Activated CD4-positive, alpha-beta T cell treated with anti-CD3 and anti-CD28 coated beads, Interleukin-2, amount 50 U/mL, for 24 hours (primary cell): ENCODE measurements around the gene CTNNAL1.

Source experiments
- DNase-seq, 2 donors: peaks; one replicate each; pipeline ENCODE4 v3.0.0-alpha.2; 2020; ENCODE audit warnings: low read depth in 1 of 2, low spot score in 1 of 2

Gene CTNNAL1

GRCh38 chr9:109027176-109027575 lies 13.9 kb upstream of the CTNNAL1 start:
- no peak for DNase-seq

DNA sequence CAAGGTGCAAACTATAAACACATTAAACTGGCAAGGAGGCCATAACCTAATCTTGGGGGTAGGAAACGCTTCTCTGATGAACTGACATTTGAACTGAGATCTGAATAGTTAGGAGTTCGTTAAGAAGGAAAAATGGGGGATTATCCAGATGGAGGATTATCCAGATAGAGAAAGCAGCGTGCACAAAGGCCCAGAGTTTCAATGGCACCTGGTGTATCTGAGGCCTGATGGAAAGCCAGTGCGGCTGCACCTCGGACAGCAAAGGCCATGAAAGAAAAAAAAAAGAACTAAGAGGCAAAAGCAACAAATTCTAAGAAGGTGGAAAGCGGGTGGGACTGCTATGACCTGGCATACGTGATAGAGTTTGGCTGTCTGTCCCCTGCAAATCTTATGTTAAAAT lies 13.0 kb upstream of the CTNNAL1 start:
- no peak for DNase-seq

DNA sequence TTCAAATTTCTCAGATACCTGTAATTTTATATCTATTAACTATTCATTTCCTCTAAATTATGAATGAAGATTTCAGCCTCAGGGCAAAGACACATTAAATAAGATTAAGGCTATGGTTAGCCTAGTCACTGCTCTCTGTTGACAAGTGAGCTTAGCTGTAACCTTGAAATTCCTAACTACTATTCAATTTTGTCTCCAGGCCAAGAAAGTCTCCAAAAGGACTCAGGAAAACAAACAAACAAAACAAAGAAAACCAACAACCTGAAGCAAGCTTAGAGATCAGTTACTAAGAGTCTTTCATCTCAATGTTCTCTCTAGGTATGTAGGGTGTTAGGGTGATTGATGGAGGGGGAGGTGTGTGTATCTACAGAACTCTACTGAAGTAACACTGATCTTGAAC lies 9.6 kb upstream of the CTNNAL1 start:
- no peak for DNase-seq

- no peak for DNase-seq
These were observed 7.5 kb upstream of the CTNNAL1 start for GRCh38 chr9:109020581-109021511.

GRCh38 chr9:109020113-109020512 lies 6.8 kb upstream of the CTNNAL1 start:
- DNase-seq: no peak

DNA sequence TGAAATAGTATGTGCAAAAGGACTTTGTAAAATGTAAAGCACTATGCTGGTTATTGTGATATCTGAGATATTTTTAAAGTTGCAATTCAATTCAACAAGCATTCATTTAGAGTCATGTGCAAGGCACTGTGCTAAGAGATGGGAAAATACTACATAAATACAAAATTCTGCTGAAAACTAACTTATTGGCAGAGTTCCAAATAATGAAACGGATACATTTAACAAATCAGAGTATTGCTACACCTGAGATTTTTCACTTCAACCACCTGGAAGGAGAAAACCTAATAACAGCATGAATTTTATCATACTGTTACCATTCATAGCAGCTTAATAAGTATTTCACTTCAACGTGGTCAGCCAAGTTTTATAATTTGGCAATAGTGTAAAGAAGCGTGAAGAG lies 6.1 kb upstream of the CTNNAL1 start:
- no peak for DNase-seq

- DNase-seq: no peak
These were observed 4.2 kb upstream of the CTNNAL1 start for GRCh38 chr9:109017493-109017892.

DNA sequence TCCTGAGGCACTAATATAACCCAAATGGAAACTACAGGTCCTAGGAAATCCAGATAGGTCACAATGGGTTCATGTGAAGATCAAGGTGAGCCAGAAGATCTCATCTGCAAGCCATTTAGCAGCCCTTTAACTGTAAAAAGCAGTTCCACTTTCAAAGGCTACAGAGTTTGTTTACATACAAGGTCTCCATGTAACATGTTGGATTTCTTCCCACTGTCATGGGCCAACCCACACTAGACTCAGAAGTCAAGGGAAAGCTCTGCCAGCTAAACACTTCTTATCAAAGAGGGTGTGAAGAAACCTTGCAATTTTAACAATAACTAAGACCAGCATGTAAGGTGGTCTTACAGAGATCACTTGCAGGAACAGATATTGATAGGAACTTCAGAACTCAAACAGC lies 3.8 kb upstream of the CTNNAL1 start:
- DNase-seq: no peak

GRCh38 chr9:109016132-109016531 lies 2.8 kb upstream of the CTNNAL1 start:
- DNase-seq: no peak

GRCh38 chr9:109014608-109015280 lies 1.4 kb upstream of the CTNNAL1 start:
- DNase-seq: no peak

DNA sequence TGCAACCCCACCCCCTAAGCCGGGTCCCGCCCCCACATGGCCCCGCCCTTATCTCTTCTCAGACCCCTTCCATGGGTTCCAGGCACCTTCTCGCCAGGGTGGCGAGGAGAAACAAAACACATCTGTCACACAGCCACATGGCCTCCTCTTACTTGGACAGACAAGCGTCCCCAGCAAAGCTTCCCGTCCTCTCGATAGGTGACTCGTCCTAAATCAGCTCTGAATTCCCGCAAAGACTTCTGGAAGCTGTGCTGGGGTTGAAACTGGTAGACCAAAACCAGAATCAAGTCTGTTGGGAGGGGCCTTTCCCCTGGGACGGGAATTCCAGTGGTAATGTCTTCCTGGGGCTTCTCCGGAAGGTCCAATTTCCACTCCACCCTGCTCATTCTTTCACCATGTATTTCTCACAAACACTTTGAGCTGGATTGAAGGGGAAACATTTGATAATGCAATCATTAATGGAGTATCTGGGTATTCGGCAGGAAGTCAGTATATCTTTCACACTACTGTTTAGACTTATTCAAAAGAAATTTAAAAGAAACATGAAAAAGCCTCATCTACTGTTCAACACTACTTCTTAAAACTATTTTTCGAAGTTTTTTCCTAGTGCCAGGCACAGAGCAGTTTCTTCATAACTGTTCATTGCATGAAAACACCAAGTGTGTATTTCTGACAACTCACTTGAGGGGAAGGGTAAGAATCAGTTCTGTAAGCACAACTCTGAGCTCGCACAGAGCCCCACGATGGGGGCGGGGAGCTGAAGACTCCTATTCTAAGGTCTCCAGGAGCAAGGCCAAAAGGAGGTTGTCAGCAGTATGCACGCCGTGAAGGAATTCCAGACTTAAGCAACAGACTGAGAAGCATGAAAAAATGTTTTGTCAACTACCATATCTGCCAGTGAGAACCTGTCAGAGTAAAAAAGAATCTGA lies 644 bp upstream of the CTNNAL1 start:
- DNase-seq: no peak

DNA sequence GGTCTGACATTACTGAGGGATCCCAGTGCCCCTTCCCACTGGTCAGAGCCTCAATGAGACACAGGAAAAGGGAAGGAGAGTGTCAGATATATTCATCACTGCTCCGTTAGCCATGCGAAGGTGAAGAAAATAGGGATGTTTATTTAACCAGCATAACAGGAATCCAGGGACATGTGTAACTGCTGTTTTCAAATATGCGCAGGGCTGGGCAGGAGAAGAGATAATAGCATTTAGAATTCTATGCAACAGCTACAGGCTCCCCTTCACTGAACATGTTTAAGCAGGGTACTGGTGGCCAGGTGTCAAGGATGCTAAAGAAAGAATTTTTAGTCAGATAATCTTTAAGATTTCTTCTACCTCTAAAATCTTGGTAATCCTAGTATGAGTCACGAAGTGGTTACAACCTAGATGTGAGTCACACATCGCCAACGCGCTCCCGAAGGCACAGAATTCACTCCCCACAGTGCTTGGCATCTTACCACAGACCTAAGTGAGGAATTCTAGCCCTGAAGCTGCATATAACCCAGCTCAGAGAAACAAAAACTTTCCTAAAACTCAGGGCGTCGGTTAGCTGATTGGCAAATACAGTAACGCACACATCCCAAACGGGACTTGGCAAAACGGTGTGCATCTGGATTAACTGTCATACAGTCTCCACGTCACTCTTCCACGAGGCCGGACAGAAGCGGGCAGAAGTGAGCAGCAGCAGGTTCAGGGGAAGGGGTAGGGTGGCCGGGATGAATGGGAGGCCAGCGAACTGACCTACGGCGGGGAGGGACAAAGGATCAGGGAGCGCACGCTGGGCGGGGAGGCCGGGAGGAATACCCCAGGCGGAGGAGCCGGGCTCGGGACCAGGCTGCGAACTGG lies 1.1 kb downstream of the CTNNAL1 start:
- DNase-seq: peak; percentile 18 to 45

GRCh38 chr9:109011231-109011671 lies 2.0 kb downstream of the CTNNAL1 start:
- no peak for DNase-seq

- DNase-seq: peak; percentile 16 to 62
These were observed 2.6 kb downstream of the CTNNAL1 start for GRCh38 chr9:109010746-109011145.

GRCh38 chr9:109005678-109006077 lies 7.6 kb downstream of the CTNNAL1 start:
- no peak for DNase-seq

DNA sequence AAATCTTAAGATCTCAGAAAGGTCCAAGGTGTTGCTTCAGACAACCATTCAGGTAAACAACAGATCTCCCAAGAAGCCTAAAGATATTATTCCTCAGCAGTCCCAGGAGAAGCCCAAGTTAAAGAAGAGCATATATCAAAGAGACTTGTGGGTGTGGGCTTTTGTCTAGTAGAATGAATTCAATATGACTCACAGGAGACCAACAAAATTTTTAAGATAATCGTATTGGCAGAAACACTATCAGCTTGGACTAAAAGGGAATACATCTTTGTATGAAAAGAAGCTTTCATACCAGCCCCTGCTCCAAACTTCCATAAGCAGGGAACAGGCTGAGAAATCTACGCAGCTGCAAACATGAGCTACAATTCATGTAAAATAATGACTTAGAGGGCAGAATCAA lies 10.2 kb downstream of the CTNNAL1 start:
- DNase-seq: no peak

GRCh38 chr9:109002141-109002540 lies 11.2 kb downstream of the CTNNAL1 start:
- no peak for DNase-seq

- no peak for DNase-seq
These were observed 12.0 kb downstream of the CTNNAL1 start for GRCh38 chr9:109001275-109001676.

- no peak for DNase-seq
These were observed 16.2 kb downstream of the CTNNAL1 start for GRCh38 chr9:108997112-108997511.

DNA sequence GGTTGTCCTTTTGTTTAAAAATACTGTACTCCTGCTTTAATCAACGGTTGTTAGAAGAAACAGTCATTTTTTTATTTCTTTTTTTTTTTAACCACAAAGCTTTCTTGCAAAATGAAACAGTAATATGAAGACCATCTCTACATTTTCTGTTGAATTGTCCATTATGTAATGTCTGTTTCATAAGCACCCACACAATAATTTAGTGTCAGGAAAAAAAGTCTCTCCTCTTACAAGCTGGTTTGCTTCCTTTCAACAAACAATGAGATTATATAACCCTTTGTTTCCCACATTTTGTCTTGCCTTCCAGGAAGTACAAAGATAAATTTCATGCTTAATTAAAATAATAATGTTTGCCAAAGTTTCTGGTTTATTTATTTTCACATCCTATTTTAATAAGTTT lies 16.7 kb downstream of the CTNNAL1 start:
- DNase-seq: no peak
